Activated gamma-delta T cell treated with anti-CD3 and anti-CD28 coated beads, Interleukin-2, amount 50 U/mL, for 16 hours (primary cell): ENCODE results near the gene PLEKHA6.

Experiments
- DNase-seq: peaks from one replicate; pipeline ENCODE4 v3.0.0-alpha.2; 2020; ENCODE audit warnings: low read depth

The PLEKHA6 gene

DNA sequence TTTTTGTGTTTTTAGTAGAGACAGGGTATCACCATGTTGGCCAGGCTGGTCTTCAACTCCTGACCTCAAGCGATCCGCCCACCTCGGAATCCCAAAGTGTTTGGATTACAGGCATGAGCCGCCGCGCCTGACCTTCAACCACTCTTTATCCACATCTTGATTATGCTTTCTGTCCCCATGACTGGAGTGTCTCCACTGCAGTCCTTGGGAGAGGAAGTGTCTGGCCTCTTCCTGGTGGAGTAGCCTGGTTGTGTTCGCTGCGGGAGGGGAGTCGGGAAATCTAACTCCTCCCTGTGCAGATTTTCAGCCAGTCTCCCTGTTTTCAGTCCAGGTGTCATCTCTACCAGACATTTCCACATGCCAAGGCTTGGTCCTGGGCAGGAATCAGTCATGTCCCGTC lies 173.1 kb downstream of the PLEKHA6 start:
- DNase-seq, result no peak

DNA sequence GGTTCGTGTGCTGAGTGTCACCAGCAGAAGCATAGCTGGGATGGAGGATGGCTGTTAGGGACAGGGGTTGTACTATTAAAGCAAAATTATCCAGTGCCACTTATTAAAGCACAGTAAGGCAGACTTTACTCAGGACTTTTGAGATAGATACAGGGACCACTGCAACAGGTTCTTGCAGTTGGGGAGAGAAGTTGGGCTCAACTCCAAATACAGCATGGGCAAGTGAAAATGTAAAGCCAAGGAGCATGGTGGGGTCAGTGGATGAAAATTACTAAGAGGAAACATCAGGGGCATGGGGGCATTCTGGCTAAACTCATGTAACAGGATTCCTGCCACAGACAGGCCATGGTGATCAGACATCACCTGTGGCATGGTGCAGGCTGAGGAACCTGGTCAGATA lies 178.6 kb downstream of the PLEKHA6 start:
- no peak for DNase-seq

DNA sequence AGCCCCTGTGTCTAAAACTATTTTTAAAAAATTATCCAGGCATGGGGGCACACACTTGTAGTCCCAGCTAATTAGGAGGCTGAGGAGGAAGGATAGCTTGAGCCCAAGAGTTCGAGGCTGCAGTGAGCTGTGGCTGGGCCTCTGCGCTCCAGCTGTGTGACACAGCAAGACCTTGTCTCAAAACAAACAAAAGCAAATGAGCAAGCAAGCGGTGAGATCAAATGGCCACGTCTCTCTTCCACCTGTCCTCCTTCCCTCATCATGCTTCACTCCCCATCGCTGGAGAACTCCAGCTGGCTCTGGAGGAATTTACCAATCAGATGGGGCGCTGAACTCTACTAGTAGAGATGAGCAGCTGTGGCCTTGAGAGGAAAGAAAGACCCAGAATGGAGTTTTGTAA lies 179.6 kb downstream of the PLEKHA6 start:
- DNase-seq, result no peak

DNA sequence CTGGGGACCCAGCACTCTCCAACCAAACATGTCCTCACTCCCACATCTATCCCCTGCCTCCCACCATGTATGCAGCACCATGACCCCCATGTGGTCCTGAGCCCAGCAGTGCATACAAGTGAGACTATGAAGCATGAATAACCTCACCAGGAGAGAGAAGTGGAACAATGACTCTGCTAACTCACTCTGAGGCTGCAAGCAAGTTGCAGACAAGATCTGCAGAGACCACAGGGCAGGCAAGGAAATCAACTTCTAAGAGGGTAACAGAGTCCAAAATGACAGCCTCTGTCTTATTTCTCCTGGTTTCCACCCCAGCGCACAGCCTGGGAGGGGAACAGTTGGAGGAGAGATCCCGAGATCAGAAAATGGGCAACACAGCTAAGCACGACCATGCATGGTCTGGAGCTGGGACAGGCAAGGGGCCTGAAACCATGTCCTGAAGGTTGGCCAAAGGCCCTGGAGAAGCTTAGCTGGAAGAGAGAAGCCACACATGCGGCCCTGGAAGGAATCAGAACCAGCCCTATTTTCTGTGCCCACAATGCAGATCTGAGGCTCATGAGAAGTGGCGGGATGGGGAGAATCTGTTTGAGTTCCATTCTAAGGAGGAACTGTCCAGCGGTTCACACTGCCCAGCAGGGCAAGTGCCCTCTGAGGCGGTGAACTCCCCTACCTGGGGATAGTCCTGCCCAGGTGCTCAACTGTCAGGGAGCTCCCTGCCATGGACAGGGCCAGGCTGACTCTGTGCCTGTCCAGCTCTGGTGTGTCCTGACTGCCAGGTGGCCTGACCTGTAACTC lies 181.0 kb downstream of the PLEKHA6 start:
- no peak for DNase-seq

DNA sequence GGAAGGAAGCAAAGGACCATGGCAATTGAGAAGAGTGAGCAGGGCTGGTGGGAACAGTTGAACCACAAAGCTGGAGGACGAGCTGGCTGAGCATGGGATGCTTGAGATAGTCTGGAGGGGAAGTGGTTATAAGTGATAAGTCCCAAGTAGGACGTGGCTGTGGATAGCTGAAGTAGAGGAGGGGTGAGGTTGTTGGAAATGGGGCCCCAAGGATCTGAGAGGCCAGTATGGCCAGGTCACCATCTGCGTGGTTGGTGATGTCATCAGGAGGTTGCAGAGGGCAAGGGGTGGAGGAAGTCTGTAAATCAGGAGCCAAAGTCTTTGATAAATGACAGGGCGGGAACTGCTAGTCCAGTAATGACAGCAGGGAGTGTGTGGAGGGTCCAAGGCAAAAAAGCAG lies 182.6 kb downstream of the PLEKHA6 start:
- no peak for DNase-seq

DNA sequence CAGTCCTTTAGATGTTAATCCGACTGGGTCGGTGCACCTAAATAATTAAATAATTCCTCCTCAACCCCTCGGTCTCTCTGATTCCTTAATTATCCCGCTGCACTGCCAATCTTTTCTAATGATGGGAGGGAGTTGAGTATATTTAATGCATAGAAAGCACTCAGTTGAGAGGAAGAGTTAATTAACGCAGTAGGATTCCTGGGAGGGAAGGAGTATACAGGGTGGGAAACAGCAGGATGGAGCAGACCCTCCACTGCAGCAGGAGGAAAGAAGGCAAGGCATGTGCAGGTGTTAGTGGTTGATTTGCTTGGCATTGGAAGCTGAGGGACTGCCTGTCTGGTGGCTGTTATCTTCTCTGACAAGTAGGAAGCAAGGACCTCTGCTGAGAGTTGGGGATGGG lies 183.7 kb downstream of the PLEKHA6 start:
- DNase-seq, result no peak

DNA sequence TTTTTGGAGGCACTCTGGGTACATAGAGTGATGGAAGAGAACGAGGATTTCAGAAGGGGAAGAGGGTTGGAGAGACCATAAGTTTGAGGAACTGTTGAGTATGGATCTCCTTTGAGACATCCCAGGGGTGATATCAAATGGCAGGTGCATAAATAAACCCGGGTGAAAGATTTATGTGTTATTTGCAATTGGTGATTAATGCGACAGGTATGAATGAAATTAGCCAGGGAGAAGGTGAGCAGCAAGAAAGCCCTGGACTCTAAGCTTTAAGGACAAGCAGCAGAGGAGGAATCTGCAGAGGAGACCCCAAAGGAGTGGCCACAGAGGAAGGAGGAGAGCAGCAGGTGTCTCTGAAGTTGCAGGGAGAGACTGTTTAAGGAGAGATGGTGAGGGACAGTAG lies 184.8 kb downstream of the PLEKHA6 start:
- no peak for DNase-seq

DNA sequence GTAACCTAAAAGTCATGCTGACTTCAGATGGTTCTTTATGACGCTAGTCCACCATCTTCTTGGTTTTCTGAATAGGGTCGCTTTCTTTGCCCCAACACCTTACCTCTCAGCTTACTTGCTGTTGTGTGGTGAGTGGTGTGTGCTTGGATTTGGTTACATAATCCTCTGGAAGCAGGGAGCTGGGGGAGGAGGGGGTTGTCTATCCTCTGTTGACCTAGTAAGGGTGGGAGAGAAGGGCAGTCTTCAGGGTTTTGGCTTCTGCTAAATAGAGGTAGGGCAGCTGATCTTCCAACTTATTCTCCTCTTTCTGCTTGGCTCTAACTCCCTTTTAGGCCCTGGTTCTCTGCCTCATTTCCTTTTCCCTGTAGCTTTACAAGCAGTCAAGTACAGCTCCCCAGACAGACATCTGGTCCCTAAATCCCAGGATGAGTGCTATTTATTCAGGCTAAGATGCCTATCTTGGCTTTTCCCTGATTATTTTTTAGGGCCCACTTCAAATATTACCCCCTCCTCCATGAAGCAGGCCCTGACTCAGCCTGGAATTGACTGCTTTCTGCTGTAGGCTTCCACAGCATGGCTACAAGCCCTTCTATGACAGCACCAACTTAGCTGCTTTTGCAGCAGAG lies 187.2 kb downstream of the PLEKHA6 start:
- DNase-seq, result no peak

DNA sequence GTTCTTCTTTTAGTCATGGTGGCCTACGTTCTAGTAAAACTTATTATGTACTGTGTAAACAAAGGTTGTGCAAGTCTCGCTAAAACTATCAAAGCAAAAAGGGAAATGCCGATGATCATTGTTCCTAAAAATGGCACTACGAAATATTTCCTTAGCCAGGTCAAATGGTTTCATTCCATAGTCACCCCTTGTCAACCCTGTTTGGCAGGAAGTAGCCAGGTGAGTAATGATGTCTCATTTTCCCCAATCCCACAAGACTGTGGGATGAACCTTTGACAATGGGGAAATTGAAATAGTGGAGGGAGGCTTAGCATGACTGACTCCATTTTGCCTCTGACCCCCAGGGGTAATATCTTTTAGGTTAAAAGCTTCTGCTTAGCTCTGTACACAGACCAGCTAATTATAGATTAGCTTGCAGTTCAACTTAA lies 188.0 kb downstream of the PLEKHA6 start:
- no peak for DNase-seq

DNA sequence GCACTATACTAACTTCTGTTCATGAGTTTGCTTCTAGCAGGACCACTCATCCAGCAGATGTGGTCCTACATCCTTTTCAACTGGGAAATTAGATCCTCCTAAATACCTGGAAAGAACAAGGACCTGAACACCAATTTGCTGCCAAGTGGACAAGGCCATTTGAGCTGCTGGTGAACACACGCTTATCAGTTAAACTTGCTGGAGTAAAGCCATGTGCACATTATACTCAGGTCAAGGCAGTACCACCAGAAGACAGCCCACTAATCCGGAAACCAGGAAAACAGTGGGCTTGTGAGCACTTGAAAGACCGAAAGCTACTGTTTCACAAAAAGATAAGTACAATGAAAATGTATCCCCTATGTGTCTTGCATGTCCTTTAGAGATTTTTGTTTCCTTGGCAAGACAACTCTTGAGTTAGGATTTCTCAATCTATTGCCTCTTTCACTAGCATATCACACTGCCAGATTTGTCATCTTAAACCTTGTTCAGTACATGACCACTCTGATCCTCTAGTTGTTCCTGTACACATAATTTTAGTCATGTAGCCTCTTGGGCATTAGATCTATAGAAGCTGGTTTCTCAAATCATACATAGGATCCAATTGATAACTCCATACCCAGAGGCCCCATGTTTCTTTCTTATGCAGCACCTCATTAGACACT lies 189.1 kb downstream of the PLEKHA6 start:
- no peak for DNase-seq

DNA sequence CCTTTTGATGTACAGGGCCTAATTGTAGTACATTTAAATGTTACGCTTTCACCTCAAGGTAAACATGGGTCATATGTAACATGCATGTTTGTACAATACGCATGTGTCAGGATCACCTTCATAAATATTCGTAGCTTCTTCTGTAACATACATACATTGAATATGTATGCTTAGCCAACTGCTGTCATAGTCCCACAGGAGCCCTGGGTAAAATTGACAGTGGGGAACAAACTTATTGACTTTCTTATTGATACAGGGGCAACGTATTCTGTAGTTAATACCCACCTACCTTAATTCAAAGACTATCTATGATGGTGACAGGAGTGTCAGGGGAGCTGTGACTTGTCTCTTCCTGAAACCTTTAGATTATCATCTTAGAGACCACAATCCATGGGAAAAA lies 189.9 kb downstream of the PLEKHA6 start:
- DNase-seq, result no peak
